IMR-90 (cell line): ENCODE results near the gene CD79B. TPM values are rescaled to one million over a fixed set of nuclear protein-coding genes. Genes with fewer than 3 reads are reported as not detected.

Experiments used
- ATAC-seq: fragments of 200-7000 bp; cut with Tn5 transposase; 2 replicates; pipeline ENCODE4 v1.9.1; 2020; ENCODE audit warnings: low read depth, mild to moderate bottlenecking, moderate library complexity
- BruUV-seq: library from RNA; stranded (reverse); fragments of 400-500 nt; replicated peaks from 2 replicates; lab custom pipeline; 2021; lab: Mats Ljungman, UMichigan
- CTCF ChIA-PET: fragments of 300-600 bp; formaldehyde crosslinking; extraction: SDS; loops from one replicate; lab custom pipeline; 2021; ENCODE audit warnings: antibody characterized with exemption; lab: Yijun Ruan, JAX
- POLR2A ChIA-PET: fragments of 300-600 bp; sonication (Branson Sonifier 250); formaldehyde crosslinking; loops from one replicate; lab custom pipeline; 2022; ENCODE audit warnings: antibody characterized with exemption; ENCODE audit not compliant: unreplicated experiment; lab: Charles Lee
- DNase-seq: peaks from one replicate; pipeline ENCODE4 v3.0.0; 2013
- H2AFZ ChIP-seq: replicated peaks from 2 replicates; pipeline ENCODE3; 2013; ENCODE audit warnings: low read length, mild to moderate bottlenecking; ENCODE audit not compliant: poor library complexity
- H2AK5ac ChIP-seq: 2 replicates; pipeline ENCODE4 v1.6.1; 2013; ENCODE audit warnings: low read depth, low read length, inconsistent platforms
- H2AK9ac ChIP-seq: replicated peaks from 2 replicates; pipeline ENCODE3; 2013; ENCODE audit warnings: mild to moderate bottlenecking, low read depth, low read length, moderate library complexity; ENCODE audit not compliant: poor library complexity
- H2BK120ac ChIP-seq: 2 replicates; pipeline ENCODE4 v1.6.1; 2013; ENCODE audit warnings: low read depth, low read length, inconsistent platforms
- H2BK15ac ChIP-seq: 3 replicates; pipeline ENCODE4 v1.6.1; 2013; ENCODE audit warnings: low read depth, low read length, inconsistent platforms
- H2BK20ac ChIP-seq: 2 replicates; pipeline ENCODE4 v1.6.1; 2013; ENCODE audit warnings: low read depth, mild to moderate bottlenecking, inconsistent platforms, low read length, moderate library complexity
- H2BK5ac ChIP-seq: 2 replicates; pipeline ENCODE4 v1.6.1; 2013; ENCODE audit warnings: mild to moderate bottlenecking, low read depth, low read length, inconsistent platforms; ENCODE audit not compliant: poor library complexity, severe bottlenecking
- H3K14ac ChIP-seq: replicated peaks from 2 replicates; pipeline ENCODE4 v1.6.1; 2013; ENCODE audit warnings: low read depth, low read length, inconsistent platforms
- H3K18ac ChIP-seq: 2 replicates; pipeline ENCODE4 v1.6.1; 2013; ENCODE audit warnings: low read depth, low read length, control low read depth
- H3K23ac ChIP-seq: 2 replicates; pipeline ENCODE4 v1.6.1; 2013; ENCODE audit warnings: low read depth, low read length, inconsistent platforms
- H3K27ac ChIP-seq: 2 replicates; pipeline ENCODE4 v1.5.1; 2013; ENCODE audit warnings: mild to moderate bottlenecking, control low read depth, low read length; ENCODE audit not compliant: insufficient read depth
- H3K27me3 ChIP-seq: 2 replicates; pipeline ENCODE4 v1.6.1; 2013; ENCODE audit warnings: low read length; ENCODE audit not compliant: control insufficient read depth, insufficient read depth
- H3K36me3 ChIP-seq: 2 replicates; pipeline ENCODE4 v1.6.1; 2013; ENCODE audit warnings: low read length, mixed read lengths; ENCODE audit not compliant: control insufficient read depth, insufficient read depth
- H3K4ac ChIP-seq: 2 replicates; pipeline ENCODE4 v1.6.1; 2013; ENCODE audit warnings: low read depth, low read length, inconsistent platforms
- H3K4me1 ChIP-seq: 2 replicates; pipeline ENCODE4 v1.6.1; 2013; ENCODE audit warnings: low read length, mixed read lengths; ENCODE audit not compliant: control insufficient read depth, insufficient read depth
- H3K4me2 ChIP-seq: 2 replicates; pipeline ENCODE4 v1.6.1; 2013; ENCODE audit warnings: low read depth, mild to moderate bottlenecking, control low read depth, low read length, moderate library complexity
- H3K4me3 ChIP-seq: 2 replicates; pipeline ENCODE4 v1.5.1; 2013; ENCODE audit warnings: low read depth, mild to moderate bottlenecking, control low read depth, low read length, moderate library complexity; ENCODE audit not compliant: insufficient read depth
- H3K56ac ChIP-seq: 2 replicates; pipeline ENCODE4 v1.6.1; 2013; ENCODE audit warnings: low read length, inconsistent platforms; ENCODE audit not compliant: insufficient read depth; ENCODE audit errors: extremely low read depth
- H3K79me1 ChIP-seq, 2 experiments: 2 replicates each; pipeline ENCODE4 v1.6.1; 2013; ENCODE audit warnings: low read length in 2 of 2, inconsistent platforms in 1 of 2, low read depth in 1 of 2
- H3K9ac ChIP-seq: 2 replicates; pipeline ENCODE4 v1.6.1; 2013; ENCODE audit warnings: low read depth, low read length, control low read depth
- H3K9me1 ChIP-seq: 2 replicates; pipeline ENCODE4 v1.6.1; 2013; ENCODE audit warnings: low read length, inconsistent platforms; ENCODE audit not compliant: insufficient read depth
- H3K9me3 ChIP-seq: 2 replicates; pipeline ENCODE4 v1.6.1; 2013; ENCODE audit warnings: low read length; ENCODE audit not compliant: control insufficient read depth, insufficient read depth
- H4K20me1 ChIP-seq: 2 replicates; pipeline ENCODE4 v1.6.1; 2013; ENCODE audit warnings: low read length, inconsistent platforms; ENCODE audit not compliant: insufficient read depth
- H4K5ac ChIP-seq: 2 replicates; pipeline ENCODE4 v1.6.1; 2013; ENCODE audit warnings: mild to moderate bottlenecking, low read depth, low read length, control low read depth
- H4K8ac ChIP-seq, 2 experiments: 2 replicates each; pipeline ENCODE4 v1.6.1; 2013; ENCODE audit warnings: low read depth in 2 of 2, low read length in 2 of 2, control low read depth in 1 of 2, inconsistent platforms in 1 of 2
- H4K91ac ChIP-seq: 2 replicates; pipeline ENCODE4 v1.6.1; 2013; ENCODE audit warnings: low read depth, low read length, inconsistent platforms; ENCODE audit not compliant: insufficient read depth
- BHLHE40 ChIP-seq: fragments of 150-350 bp; IDR thresholded peaks from 2 replicates; pipeline ENCODE4 v1.6.1; 2016; ENCODE audit warnings: mild to moderate bottlenecking, low read depth, low read length
- CEBPB ChIP-seq: IDR thresholded peaks from 2 replicates; pipeline ENCODE4 v1.6.1; 2012; ENCODE audit warnings: low read depth, low read length, improper control_type of control experiment
- CHD1 ChIP-seq: IDR thresholded peaks from 2 replicates; pipeline ENCODE4 v1.6.1; 2012; ENCODE audit warnings: low read depth, low read length, improper control_type of control experiment
- FOS ChIP-seq: fragments of 150-350 bp; IDR thresholded peaks from 2 replicates; pipeline ENCODE4 v1.6.1; 2016; ENCODE audit warnings: low read depth, low read length
- MAFK ChIP-seq: IDR thresholded peaks from 2 replicates; pipeline ENCODE4 v1.6.1; 2012; ENCODE audit warnings: low read depth, low read length, improper control_type of control experiment
- MAZ ChIP-seq: IDR thresholded peaks from 2 replicates; pipeline ENCODE4 v1.6.1; 2012; ENCODE audit warnings: low read depth, mild to moderate bottlenecking, low read length, improper control_type of control experiment, moderate library complexity, borderline replicate concordance
- MXI1 ChIP-seq: IDR thresholded peaks from 2 replicates; pipeline ENCODE4 v1.6.1; 2012; ENCODE audit warnings: low read depth, mild to moderate bottlenecking, low read length, moderate library complexity, borderline replicate concordance
- NFE2L2 ChIP-seq: fragments of 150-350 bp; IDR thresholded peaks from 2 replicates; pipeline ENCODE4 v1.6.1; 2016; ENCODE audit warnings: low read depth, mild to moderate bottlenecking, low read length
- POLR2A ChIP-seq: IDR thresholded peaks from 2 replicates; pipeline ENCODE4 v1.6.1; 2012; ENCODE audit warnings: mild to moderate bottlenecking, low read depth, low read length
- RAD21 ChIP-seq: IDR thresholded peaks from 2 replicates; pipeline ENCODE4 v1.6.1; 2012; ENCODE audit warnings: low read length, improper control_type of control experiment
- RCOR1 ChIP-seq: IDR thresholded peaks from 2 replicates; pipeline ENCODE4 v1.6.1; 2012; ENCODE audit warnings: mild to moderate bottlenecking, low read length, improper control_type of control experiment; ENCODE audit not compliant: insufficient replicate concordance
- RFX5 ChIP-seq: IDR thresholded peaks from 2 replicates; pipeline ENCODE4 v1.8.0; 2012; ENCODE audit warnings: low read depth, mild to moderate bottlenecking, low read length, moderate library complexity
- SMC3 ChIP-seq: fragments of 150-350 bp; IDR thresholded peaks from 2 replicates; pipeline ENCODE4 v1.6.1; 2016; ENCODE audit warnings: low read depth, mild to moderate bottlenecking, antibody characterized with exemption, low read length, moderate library complexity
- WGBS, 2 experiments: methylation state at CpG; one replicate each; pipeline versions ENCODE4 v1.1.5 to v1.1.7; 2013; ENCODE audit warnings: missing lambda C conversion rate in 2 of 2; ENCODE audit not compliant: insufficient read length in 1 of 2; ENCODE audit errors: extremely low coverage in 2 of 2; 5-methylcytosine and 5-hydroxymethylcytosine counted together
- dilution Hi-C: fragments of 300-500 bp; cut with HindIII; formaldehyde crosslinking; loops from one replicate; pipeline ENCODE4 v1.14.3; 2018; ENCODE audit warnings: low sequenced_read_pairs; ENCODE audit not compliant: unreplicated experiment
- in situ Hi-C: fragments of 300-500 bp; cut with MboI; formaldehyde crosslinking; loops from 3 replicates; pipeline ENCODE4 v1.14.3; 2019; ENCODE audit warnings: low sequenced_read_pairs, inconsistent platforms, mixed read lengths
- intact Hi-C: fragments of 100-400 bp; cut with micrococcal nuclease; formaldehyde crosslinking; loops from 2 replicates; pipeline ENCODE4 v1.10.0; 2022
- polyA plus RNA-seq, 3 experiments: library from polyadenylated mRNA; depleted of rRNA; stranded (reverse); fragments of >200 nt; gene quantifications; 2 replicates each; pipeline ENCODE4 v1.2.3, GENCODE V29; 2012; ENCODE audit warnings: low replicate concordance in 1 of 3
- total RNA-seq: library from RNA; depleted of rRNA; stranded (reverse); fragments of >200 nt; gene quantifications from 2 replicates; pipeline ENCODE4 v1.2.3, GENCODE V29; 2012
- TF ChIP-seq, protein P1 (sequence below): conservative IDR thresholded peaks from 2 replicates; pipeline ENCODE4 v1.5.1; 2012; ENCODE audit warnings: mild to moderate bottlenecking, low read depth, low read length, improper control_type of control experiment
- TF ChIP-seq, protein P2 (sequence below): fragments of 150-350 bp; IDR thresholded peaks from 2 replicates; pipeline ENCODE4 v1.6.1; 2016; ENCODE audit warnings: low read depth, mild to moderate bottlenecking, low read length, moderate library complexity, borderline replicate concordance

The CD79B gene
- total and polyA plus RNA-seq, 2 of the 4 experiments (the other 2 are of a cell fraction) = not detected

DNA sequence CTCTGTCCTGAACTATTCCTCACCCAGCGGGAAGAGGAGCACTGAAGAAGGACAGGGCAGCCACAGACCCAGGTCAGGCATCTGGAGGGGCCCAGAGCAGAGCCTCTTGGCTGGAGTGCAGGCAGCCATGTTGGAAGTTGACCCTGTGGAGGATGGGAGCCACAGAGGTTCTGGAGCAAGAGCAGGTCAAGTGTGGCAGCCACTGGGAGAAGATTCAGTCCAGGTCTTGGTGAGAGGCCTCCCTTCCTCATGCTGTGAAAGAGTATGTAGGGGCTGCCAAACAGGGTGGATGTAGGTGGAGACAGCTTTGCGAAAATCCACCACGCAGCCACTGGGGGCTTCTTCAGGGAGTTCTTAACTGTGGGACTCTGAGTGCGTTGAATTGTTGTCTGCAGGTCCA, 590 bp upstream of the CD79B start:
- Histone ChIP-seq H3K9me3 (no peaks in the 10 kb centered on the region), H3K14ac (no peak overlapping the region), H2AFZ (no peak overlapping the region), H4K8ac (no peak overlapping the region), H3K27ac (no peak overlapping the region), H3K4ac (no peak overlapping the region), H3K79me1 (no peaks in the 10 kb centered on the region), H2BK20ac (no peak overlapping the region), H3K27me3 (peaks cover 39% of the 10 kb centered on the region), H3K56ac (no peak overlapping the region), H2BK15ac (no peak overlapping the region), H2AK9ac (no peak overlapping the region), H3K4me2 (no peak overlapping the region), H2BK5ac (no peak overlapping the region), H3K36me3 (no peaks in the 10 kb centered on the region), H2BK120ac (no peak overlapping the region), H2AK5ac (no peak overlapping the region), H3K18ac (no peak overlapping the region), H4K20me1 (no peaks in the 10 kb centered on the region), H3K9ac (no peak overlapping the region), H3K9me1 (no peaks in the 10 kb centered on the region), H3K4me3 (no peak overlapping the region), H3K23ac (no peak overlapping the region), H4K5ac (no peak overlapping the region), H4K91ac (no peak overlapping the region), H3K4me1 (no peaks in the 10 kb centered on the region)
- CTCF ChIA-PET = no interaction called here
- BruUV-seq = no TSS peak
- TF ChIP-seq CHD1 = no peak
- TF ChIP-seq BHLHE40 = no peak
- no peak for TF ChIP-seq FOS
- TF ChIP-seq NFE2L2 = no peak
- TF ChIP-seq MAZ = no peak
- no peak for TF ChIP-seq RFX5
- no peak for TF ChIP-seq CEBPB
- TF ChIP-seq POLR2A = no peak
- no peak for TF ChIP-seq MXI1
- TF ChIP-seq RCOR1 = no peak
- TF ChIP-seq RAD21 = no peak
- TF ChIP-seq SMC3 = no peak
- TF ChIP-seq, protein P1, sequence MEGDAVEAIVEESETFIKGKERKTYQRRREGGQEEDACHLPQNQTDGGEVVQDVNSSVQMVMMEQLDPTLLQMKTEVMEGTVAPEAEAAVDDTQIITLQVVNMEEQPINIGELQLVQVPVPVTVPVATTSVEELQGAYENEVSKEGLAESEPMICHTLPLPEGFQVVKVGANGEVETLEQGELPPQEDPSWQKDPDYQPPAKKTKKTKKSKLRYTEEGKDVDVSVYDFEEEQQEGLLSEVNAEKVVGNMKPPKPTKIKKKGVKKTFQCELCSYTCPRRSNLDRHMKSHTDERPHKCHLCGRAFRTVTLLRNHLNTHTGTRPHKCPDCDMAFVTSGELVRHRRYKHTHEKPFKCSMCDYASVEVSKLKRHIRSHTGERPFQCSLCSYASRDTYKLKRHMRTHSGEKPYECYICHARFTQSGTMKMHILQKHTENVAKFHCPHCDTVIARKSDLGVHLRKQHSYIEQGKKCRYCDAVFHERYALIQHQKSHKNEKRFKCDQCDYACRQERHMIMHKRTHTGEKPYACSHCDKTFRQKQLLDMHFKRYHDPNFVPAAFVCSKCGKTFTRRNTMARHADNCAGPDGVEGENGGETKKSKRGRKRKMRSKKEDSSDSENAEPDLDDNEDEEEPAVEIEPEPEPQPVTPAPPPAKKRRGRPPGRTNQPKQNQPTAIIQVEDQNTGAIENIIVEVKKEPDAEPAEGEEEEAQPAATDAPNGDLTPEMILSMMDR = no peak
- TF ChIP-seq, protein P2, sequence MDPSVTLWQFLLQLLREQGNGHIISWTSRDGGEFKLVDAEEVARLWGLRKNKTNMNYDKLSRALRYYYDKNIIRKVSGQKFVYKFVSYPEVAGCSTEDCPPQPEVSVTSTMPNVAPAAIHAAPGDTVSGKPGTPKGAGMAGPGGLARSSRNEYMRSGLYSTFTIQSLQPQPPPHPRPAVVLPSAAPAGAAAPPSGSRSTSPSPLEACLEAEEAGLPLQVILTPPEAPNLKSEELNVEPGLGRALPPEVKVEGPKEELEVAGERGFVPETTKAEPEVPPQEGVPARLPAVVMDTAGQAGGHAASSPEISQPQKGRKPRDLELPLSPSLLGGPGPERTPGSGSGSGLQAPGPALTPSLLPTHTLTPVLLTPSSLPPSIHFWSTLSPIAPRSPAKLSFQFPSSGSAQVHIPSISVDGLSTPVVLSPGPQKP = no peak
- TF ChIP-seq MAFK = no peak
- DNase-seq (no peak), ATAC-seq (no peak)
- dilution Hi-C loops = no loop called here
- POLR2A ChIA-PET = no interaction called here
- WGBS, 2 experiments = no CpG with 5 or more reads among the region's 4 CpGs
- intact Hi-C loops = no loop called here
- in situ Hi-C loops = no loop called here
